Measurements from ENCODE around the gene SSC4D.
"Not testable (repeated sequence)": the region's sequence is repeated elsewhere in the genome, so short reads cannot be mapped to it uniquely, and the experiment has no call there.

Gene SSC4D

GRCh38 chr7:76390092-76390491 is 19.4 kb downstream of the SSC4D start:
- DNase-seq = no peak
- intact Hi-C loops (cut with DNase I) = no loop called here

DNA sequence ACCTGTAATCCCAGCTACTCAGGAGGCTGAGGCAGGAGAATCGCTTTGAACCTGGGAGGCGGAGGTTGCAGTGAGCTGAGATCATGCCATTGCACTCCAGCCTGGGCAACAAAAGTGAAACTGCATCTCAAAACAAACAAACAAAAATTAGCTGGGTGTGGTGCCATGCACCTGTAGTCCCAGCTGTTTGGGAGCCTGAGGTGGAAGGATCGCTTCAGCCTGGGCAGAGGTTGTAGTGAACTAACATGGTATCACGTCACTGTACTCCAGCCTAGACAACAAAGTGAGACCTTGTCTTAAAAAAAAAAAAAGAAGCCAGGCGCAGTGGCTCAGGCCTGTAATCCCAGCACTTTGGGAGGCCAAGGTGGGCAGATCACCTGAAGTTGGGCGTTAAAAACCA is 21.7 kb downstream of the SSC4D start:
- DNase-seq; intact Hi-C loops (cut with DNase I): not testable (repeated sequence)

- no peak for DNase-seq
- intact Hi-C loops (cut with DNase I) = no loop called here
These were observed 22.7 kb downstream of the SSC4D start for GRCh38 chr7:76386691-76387260.

- no peak for DNase-seq
- intact Hi-C loops (cut with DNase I) = no loop called here
These were observed 26.2 kb downstream of the SSC4D start for GRCh38 chr7:76383089-76383944.

GRCh38 chr7:76381814-76382213 is 27.7 kb downstream of the SSC4D start:
- DNase-seq = no peak
- intact Hi-C loops (cut with DNase I) = no loop called here

DNA sequence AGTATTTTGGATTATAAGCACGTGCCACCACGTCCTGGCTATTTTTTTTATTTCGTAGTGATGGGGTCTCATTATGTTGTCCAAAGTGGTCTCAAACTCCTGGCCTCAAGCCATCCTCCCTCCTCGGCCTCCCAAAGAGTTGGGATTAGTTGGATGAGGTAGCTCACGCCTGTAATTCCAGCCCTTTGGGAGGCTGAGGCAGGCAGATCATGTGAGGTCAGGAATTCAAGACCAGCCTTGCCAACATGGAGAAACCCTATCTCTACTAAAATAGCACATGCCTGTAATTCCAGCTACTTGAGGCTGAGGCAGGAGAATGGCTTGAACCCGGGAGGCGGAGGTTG is 28.9 kb downstream of the SSC4D start:
- no peak for DNase-seq
- intact Hi-C loops (cut with DNase I) = no loop called here

DNA sequence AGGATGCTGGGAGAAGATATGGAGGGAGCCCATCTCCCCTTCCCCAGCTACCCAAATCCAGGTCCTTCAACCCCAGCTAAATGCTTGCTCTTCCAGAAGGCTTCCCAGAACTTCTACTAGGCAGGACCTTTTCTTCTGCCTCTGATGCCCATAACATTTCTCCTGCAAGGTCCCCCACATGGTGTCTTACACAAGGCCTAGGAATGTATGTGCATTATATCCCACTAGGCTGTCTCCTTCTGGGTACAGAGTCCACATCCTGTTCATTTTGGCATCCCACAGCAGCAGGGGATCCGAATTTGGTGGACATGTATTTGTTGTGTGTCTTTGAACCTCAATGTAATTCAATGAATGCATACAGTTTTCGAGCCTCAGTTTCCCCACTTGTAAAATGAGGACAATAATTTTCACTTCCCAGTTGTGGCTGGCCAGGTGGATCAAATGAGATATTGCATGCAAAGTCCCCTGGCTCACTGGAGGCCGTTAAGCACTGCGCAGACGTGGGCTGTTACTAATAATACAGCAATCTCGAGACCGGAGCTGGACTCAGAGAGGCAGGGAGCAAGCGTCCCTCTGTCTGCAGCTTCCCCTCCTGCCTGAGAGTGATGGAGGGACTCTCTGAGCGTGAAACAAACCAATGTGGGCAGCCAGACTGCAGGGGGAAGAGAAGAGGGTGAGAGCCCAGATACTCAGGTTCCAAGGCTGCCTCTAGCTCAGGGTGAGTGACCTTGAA is 32.1 kb downstream of the SSC4D start:
- peak in 1 of 10 donors; percentile 41 for DNase-seq
- intact Hi-C loops (cut with DNase I) = no loop called here

DNA sequence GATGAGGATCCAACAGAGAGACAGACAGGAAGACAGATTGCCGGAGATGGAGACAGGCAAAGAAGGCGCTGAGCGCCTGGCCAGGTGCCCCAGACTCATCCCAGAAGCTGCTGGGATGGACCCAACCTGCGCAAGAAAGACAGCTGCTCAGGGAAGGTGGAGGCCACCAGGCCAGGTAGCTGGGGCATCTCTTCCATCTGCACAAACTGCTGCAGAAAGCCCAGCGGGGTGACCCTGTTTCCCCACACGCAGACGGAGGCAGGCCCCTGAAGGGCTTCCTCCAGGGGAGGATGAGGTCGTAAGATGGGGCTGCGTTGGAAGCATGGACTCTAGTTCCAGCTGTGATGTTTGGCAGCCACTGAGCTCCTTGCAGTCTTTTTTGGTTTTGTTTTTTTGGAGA is 34.2 kb downstream of the SSC4D start:
- intact Hi-C loops (cut with DNase I) = no loop called here
- peak in 1 of 10 donors; percentile 71 for DNase-seq

DNA sequence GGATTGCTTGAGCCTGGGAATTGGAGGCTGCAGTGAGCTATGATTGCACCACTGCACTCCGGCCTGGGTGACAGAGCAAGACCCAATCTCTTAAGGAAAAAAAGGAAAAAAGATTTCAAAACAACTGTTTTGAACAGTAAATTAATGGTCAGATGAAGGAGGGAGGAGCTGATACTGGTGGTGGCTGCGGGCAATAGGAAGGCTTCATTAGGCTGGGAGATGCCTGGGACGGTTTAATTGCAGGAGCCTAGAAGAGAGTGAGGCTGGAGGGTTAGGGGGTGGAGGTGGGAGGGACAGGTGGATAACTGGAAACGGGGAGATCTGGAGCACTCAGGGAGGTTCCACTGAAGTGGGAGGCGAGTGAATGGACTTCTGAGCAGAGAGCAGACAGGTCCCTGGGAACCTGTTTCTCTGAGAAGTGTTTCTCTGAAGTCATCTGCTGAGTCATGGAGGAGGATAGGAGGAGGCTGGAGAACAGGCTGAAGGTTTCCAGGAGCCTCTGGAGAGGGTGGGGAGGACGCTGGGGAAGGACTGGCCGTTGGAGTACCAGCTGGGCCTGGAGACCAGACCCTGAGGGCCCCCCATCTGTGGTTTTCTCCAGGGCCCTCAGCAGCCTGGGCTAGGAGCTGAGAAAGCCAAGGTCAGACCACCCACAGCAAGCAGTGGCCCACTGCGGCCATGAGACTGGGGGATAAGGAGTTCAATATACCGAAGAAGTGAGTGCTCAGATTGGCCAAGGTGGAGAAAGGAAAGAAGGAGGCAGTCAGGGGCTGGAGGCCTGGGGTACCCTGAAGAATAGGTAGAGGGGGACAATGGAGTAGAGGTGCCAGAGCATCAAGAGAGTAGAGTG is 36.3 kb downstream of the SSC4D start:
- peak in 1 of 10 donors; percentile 31 for DNase-seq

GRCh38 chr7:76371396-76371795 is 38.1 kb downstream of the SSC4D start:
- peak in 1 of 10 donors; percentile 35 for DNase-seq
- intact Hi-C loops (cut with DNase I) = no loop called here

More for the DNA sequence above, 36.3 kb downstream of the SSC4D start:
- intact Hi-C loops (cut with DNase I) = no loop called here

GRCh38 chr7:76369018-76369417 is 40.5 kb downstream of the SSC4D start:
- intact Hi-C loops (cut with DNase I) = no loop called here
- peak in 2 of 10 donors; percentile 57 to 61 for DNase-seq

- intact Hi-C loops (cut with DNase I) = no loop called here
- peak in 2 of 10 donors; percentile 8 to 11 for DNase-seq
These were observed 41.3 kb downstream of the SSC4D start for GRCh38 chr7:76368190-76368589.

DNA sequence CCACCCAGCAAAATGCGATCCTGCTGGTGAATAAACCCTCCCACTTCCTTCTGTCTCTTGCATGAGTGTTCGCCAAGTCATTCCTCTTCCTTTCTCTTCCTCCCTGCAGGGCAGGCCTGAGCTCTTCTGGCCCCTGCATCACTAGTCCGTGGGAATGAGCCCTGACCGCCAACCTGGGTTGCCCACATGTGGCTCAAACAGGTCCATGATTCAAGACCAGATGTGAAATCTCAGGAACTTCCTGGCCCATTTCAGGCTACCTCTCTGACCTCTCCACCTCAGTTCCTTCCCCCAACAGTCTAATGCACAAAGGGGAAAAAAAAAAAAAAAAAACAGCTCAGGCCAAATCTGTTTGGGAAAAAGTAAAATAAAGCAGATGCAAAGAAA is 45.3 kb downstream of the SSC4D start:
- intact Hi-C loops (cut with DNase I) = no loop called here
- peak in 2 of 10 donors; percentile 71 to 81 for DNase-seq

GRCh38 chr7:76363754-76364153 is 45.7 kb downstream of the SSC4D start:
- peak in 1 of 10 donors; percentile 12 for DNase-seq
- intact Hi-C loops (cut with DNase I) = not testable (repeated sequence)

GRCh38 chr7:76359978-76360638 is 49.4 kb downstream of the SSC4D start:
- intact Hi-C loops (cut with DNase I) = loop anchor here (2.0 kb wide), 2 partner anchors 41 to 69 kb away; no protein-coding TSS in a partner anchor
- DNase-seq = peak in 1 of 10 donors; percentile 39

DNA sequence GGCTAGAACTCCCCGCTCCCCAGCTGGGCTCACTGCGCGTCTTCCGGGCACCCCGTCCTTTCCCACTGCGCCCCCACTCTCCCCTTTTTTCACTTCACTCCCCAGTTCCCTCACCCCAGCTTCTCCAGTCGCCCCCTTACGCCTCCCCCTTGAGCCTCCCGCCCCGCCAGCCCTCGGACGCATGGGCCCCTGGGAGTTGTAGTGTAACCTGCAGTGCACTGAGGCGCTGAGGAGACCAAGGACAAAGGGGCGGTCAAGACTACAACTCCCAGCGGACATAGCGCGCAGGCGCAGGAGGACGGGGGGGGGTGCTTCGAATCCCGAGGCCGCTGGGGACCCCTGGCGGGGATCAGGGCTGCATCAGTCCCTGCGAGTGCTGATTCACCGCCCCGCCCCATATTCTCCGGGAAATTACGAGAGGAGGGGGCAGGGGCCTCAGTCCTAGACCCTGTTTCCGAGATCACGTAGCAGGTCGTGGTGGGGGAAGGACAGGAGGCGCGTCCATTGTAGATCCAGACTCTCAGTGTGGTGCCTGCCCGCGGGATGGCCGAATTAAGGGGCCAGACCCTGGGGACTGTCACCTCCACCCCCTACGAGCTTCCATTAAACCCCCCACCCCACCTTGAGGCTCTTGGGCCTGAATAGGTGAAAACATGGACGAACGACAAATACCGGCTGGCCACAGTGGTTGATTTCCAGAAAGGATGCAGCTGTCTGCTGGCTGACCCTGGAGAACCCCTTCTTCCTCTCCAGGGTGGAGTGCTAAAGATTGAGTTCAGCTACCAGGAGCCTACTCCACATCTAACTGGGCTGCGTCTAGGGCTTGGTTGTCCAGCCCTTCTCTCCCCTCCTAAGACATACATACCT is 50.2 kb downstream of the SSC4D start:
- intact Hi-C loops (cut with DNase I) = loop anchor here (2.0 kb wide), 2 partner anchors 41 to 69 kb away; no protein-coding TSS in a partner anchor
- DNase-seq = peak; percentile 93 to 100 (median 99)

- DNase-seq = peak; percentile 86 to 99 (median 94)
- intact Hi-C loops (cut with DNase I) = loop anchor here (1.0 to 2.0 kb wide), 3 partner anchors 35 to 68 kb away; no protein-coding TSS in a partner anchor
These were observed 50.9 kb downstream of the SSC4D start, which contains the start of gene YWHAG for GRCh38 chr7:76358481-76359110. Gene YWHAG (minus strand): TSS chr7:76358991. CDS start chr7:76358808, 183 bp downstream.

- DNase-seq = peak; percentile 56 to 96 (median 73)
- intact Hi-C loops (cut with DNase I) = loop anchor here (1.0 to 2.0 kb wide), 3 partner anchors 35 to 67 kb away; no protein-coding TSS in a partner anchor
These were observed 51.5 kb downstream of the SSC4D start for GRCh38 chr7:76358011-76358480.

All from posterior cingulate gyrus (tissue), 11 donors.